Liver (tissue), 9 donors: Measurements from ENCODE around the gene GIMAP4. TPM values are rescaled to one million over a fixed set of nuclear protein-coding genes. Genes with fewer than 3 reads are reported as not detected.

Experiments used
- DNase-seq: peaks from one replicate; pipeline ENCODE4 v3.0.0-alpha.2; 2017; ENCODE audit warnings: low spot score
- H3K27ac ChIP-seq, 2 donors: one replicate each; pipeline ENCODE4 v1.7.0; 2013; ENCODE audit warnings: inconsistent platforms in 2 of 2, low read length in 2 of 2, control low read depth in 1 of 2, low read depth in 1 of 2, mild to moderate bottlenecking in 1 of 2
- H3K27me3 ChIP-seq, 4 donors: one replicate each; pipeline versions ENCODE4 v1.6.1 to v1.7.0; 2013; ENCODE audit warnings: low read length in 3 of 4, inconsistent platforms in 1 of 4, mild to moderate bottlenecking in 1 of 4, moderate library complexity in 1 of 4; ENCODE audit not compliant: control insufficient read depth in 4 of 4, insufficient read depth in 4 of 4
- H3K36me3 ChIP-seq, 4 donors: one replicate each; pipeline versions ENCODE4 v1.6.1 to v1.7.0; 2013; ENCODE audit warnings: low read length in 3 of 4, mild to moderate bottlenecking in 3 of 4, low read depth in 1 of 4, moderate library complexity in 1 of 4; ENCODE audit not compliant: control insufficient read depth in 4 of 4, insufficient read depth in 3 of 4
- H3K4me1 ChIP-seq, 4 donors: one replicate each; pipeline versions ENCODE4 v1.6.1 to v1.7.0; 2013; ENCODE audit warnings: low read length in 3 of 4, mild to moderate bottlenecking in 3 of 4, moderate library complexity in 1 of 4; ENCODE audit not compliant: control insufficient read depth in 4 of 4, insufficient read depth in 4 of 4
- H3K4me3 ChIP-seq, 3 donors: one replicate each; pipeline versions ENCODE4 v1.6.1 to v1.7.0; 2013; ENCODE audit warnings: low read length in 3 of 3, control low read depth in 1 of 3, low read depth in 1 of 3, mild to moderate bottlenecking in 1 of 3
- H3K9ac ChIP-seq, 2 donors: one replicate each; pipeline ENCODE4 v1.7.0; 2013; ENCODE audit warnings: low read length in 2 of 2, mild to moderate bottlenecking in 2 of 2, moderate library complexity in 2 of 2, control low read depth in 1 of 2, low read depth in 1 of 2
- H3K9me3 ChIP-seq, 4 donors: one replicate each; pipeline versions ENCODE4 v1.6.1 to v1.7.0; 2013; ENCODE audit warnings: low read length in 3 of 4; ENCODE audit not compliant: control insufficient read depth in 4 of 4
- CTCF ChIP-seq: fragments of 150-350 bp; IDR thresholded peaks from 2 replicates; pipeline ENCODE4 v1.5.1; 2017; ENCODE audit warnings: improper control_type of control experiment, low read depth, low read length; ENCODE audit not compliant: missing input control
- FOXA1 ChIP-seq: IDR thresholded peaks from 2 replicates; pipeline ENCODE4 v1.6.1; 2016; ENCODE audit warnings: antibody characterized with exemption
- FOXA2 ChIP-seq: IDR thresholded peaks from 2 replicates; pipeline ENCODE4 v1.6.1; 2016; ENCODE audit warnings: antibody characterized with exemption
- GABPA ChIP-seq, 2 donors: IDR thresholded peaks in 1 of 2; conservative IDR thresholded peaks in 1 of 2; 2 replicates each; pipeline ENCODE4 v1.6.1; 2016; ENCODE audit warnings: antibody characterized with exemption in 2 of 2, mild to moderate bottlenecking in 1 of 2, moderate library complexity in 1 of 2
- HNF4A ChIP-seq, 2 donors: conservative IDR thresholded peaks; 2 replicates each; pipeline ENCODE4 v1.6.1; 2016; ENCODE audit warnings: antibody characterized with exemption in 2 of 2, mild to moderate bottlenecking in 2 of 2
- HNF4G ChIP-seq: IDR thresholded peaks from 2 replicates; pipeline ENCODE4 v1.6.1; 2016; ENCODE audit warnings: antibody characterized with exemption
- MAX ChIP-seq: IDR thresholded peaks from 2 replicates; pipeline ENCODE4 v1.6.1; 2016; ENCODE audit warnings: antibody characterized with exemption
- NR2F2 ChIP-seq: IDR thresholded peaks from 2 replicates; pipeline ENCODE4 v1.6.1; 2016; ENCODE audit warnings: antibody characterized with exemption
- RAD21 ChIP-seq, 2 donors: IDR thresholded peaks; 2 replicates each; pipeline ENCODE4 v1.6.1; 2016; ENCODE audit warnings: antibody characterized with exemption in 2 of 2, mild to moderate bottlenecking in 2 of 2
- REST ChIP-seq: IDR thresholded peaks from 2 replicates; pipeline ENCODE4 v1.6.1; 2016; ENCODE audit warnings: antibody characterized with exemption, mild to moderate bottlenecking
- RXRA ChIP-seq, 2 donors: IDR thresholded peaks; 2 replicates each; pipeline ENCODE4 v1.6.1; 2017 to 2018; ENCODE audit warnings: antibody characterized with exemption in 2 of 2, mild to moderate bottlenecking in 1 of 2
- SP1 ChIP-seq: IDR thresholded peaks from 2 replicates; pipeline ENCODE4 v1.6.1; 2018; ENCODE audit warnings: antibody characterized with exemption, mild to moderate bottlenecking
- TAF1 ChIP-seq: conservative IDR thresholded peaks from 2 replicates; pipeline ENCODE4 v1.6.1; 2016; ENCODE audit warnings: antibody characterized with exemption, mild to moderate bottlenecking
- YY1 ChIP-seq: IDR thresholded peaks from 2 replicates; pipeline ENCODE4 v1.6.1; 2016; ENCODE audit warnings: antibody characterized with exemption, mild to moderate bottlenecking
- ZBTB33 ChIP-seq: IDR thresholded peaks from 2 replicates; pipeline ENCODE4 v1.6.1; 2016; ENCODE audit warnings: antibody characterized with exemption
- WGBS: extraction: QIAGEN DNeasy Blood & Tissue Kit; methylation state at CpG from one replicate; pipeline ENCODE4 v1.1.7; 2013; 5-methylcytosine and 5-hydroxymethylcytosine counted together
- polyA plus RNA-seq, 2 donors: library from polyadenylated mRNA; stranded (reverse) in 1 of 2; unstranded in 1 of 2; fragments of 200-250 nt in 1 of 2; fragments of >200 nt in 1 of 2; fragmentation: Nextera tagmentation in 1 of 2; extraction: Ambion mirVana in 1 of 2; gene quantifications; one replicate each; pipeline versions ENCODE4 v1.2.1 to v1.2.3, GENCODE V29; 2013 to 2015
- total RNA-seq, 2 donors: library from RNA; depleted of rRNA; stranded (reverse); fragments of >200 nt; gene quantifications; one replicate each; pipeline ENCODE4 v1.2.3, GENCODE V29; 2014
- donor health status: healthy.
- donor health status: healthy.
- donor health status: healthy.
- donor health status: healthy.
- donor health status: healthy.

GIMAP4 gene
- total and polyA plus RNA-seq, 4 donors, result 14.6 to 21.3 (median 15.7) TPM

GRCh38 chr7:150553163-150553562, 14.0 kb upstream of the GIMAP4 start (continued):
- TF ChIP-seq HNF4A (conservative IDR thresholded peaks at IDR 0.05) (no peak), FOXA1 (no peak), RAD21 (IDR thresholded peaks at IDR 0.05) (no peak), MAX (no peak), YY1 (no peak), SP1 (no peak), HNF4G (no peak), FOXA2 (no peak)

- H3K4me1 ChIP-seq, result no peaks in the 10 kb centered on the region
- TF ChIP-seq FOXA1 (no peak), MAX (peak; percentile 19)
- peaks cover 0 to 7% (median 2%) of the 10 kb centered on the region in 4 donors for H3K9me3 ChIP-seq
- no peak overlapping the region for H3K4me3 ChIP-seq
- WGBS, result 57% methylated on average over 4 of the region's 4 CpGs
- H3K36me3 ChIP-seq, result no peaks in the 10 kb centered on the region
- H3K27me3 ChIP-seq, result peaks cover 0 to 2% (median 0%) of the 10 kb centered on the region in 4 donors
- DNase-seq, result no peak
- no peak overlapping the region for H3K9ac ChIP-seq
- H3K27ac ChIP-seq, result no peak overlapping the region
These were observed 10.6 kb upstream of the GIMAP4 start for GRCh38 chr7:150556521-150557138.

GRCh38 chr7:150560486-150560885, 6.7 kb upstream of the GIMAP4 start:
- no peak for TF ChIP-seq NR2F2
- no peak for TF ChIP-seq MAX
- no peak for TF ChIP-seq CTCF
- no peak for TF ChIP-seq HNF4A (conservative IDR thresholded peaks at IDR 0.05)
- no peak for TF ChIP-seq REST
- TF ChIP-seq ZBTB33, result no peak
- no peak for TF ChIP-seq FOXA1
- TF ChIP-seq YY1, result no peak
- no peak for TF ChIP-seq TAF1
- no peak for TF ChIP-seq FOXA2
- TF ChIP-seq RXRA (IDR thresholded peaks at IDR 0.05), result no peak
- TF ChIP-seq GABPA (IDR thresholded peaks at IDR 0.05 in 1 of 2, conservative IDR thresholded peaks at IDR 0.05 in 1 of 2), result no peak
- Histone ChIP-seq H3K36me3 (no peaks in the 10 kb centered on the region), H3K9me3 (peaks cover 0 to 7% (median 2%) of the 10 kb centered on the region in 4 donors), H3K9ac (no peak overlapping the region), H3K27ac (no peak overlapping the region), H3K4me3 (no peak overlapping the region), H3K27me3 (no peaks in the 10 kb centered on the region), H3K4me1 (no peaks in the 10 kb centered on the region)
- no peak for DNase-seq
- WGBS, result 82% methylated on average over 1 of the region's 1 CpG
